MM.1S (cell line): ENCODE results near the gene MDM1.

Experiments used
- DNase-seq: peaks from one replicate; pipeline ENCODE4 v3.0.0-alpha.2; 2015
- H2AFZ ChIP-seq: fragments of 300-600 bp; sonication (generic); 2 replicates; pipeline ENCODE4 v1.6.0; 2016; ENCODE audit warnings: antibody characterized with exemption, low read length
- H3F3A ChIP-seq: fragments of 300-600 bp; sonication (generic); 2 replicates; pipeline ENCODE4 v1.6.1; 2016; ENCODE audit warnings: mild to moderate bottlenecking, antibody characterized with exemption, low read length, moderate library complexity, mixed read lengths; ENCODE audit not compliant: insufficient read depth
- H3K27ac ChIP-seq: fragments of 300-600 bp; sonication (generic); 2 replicates; pipeline ENCODE4 v1.5.1; 2016; ENCODE audit warnings: mild to moderate bottlenecking, low read length
- H3K27me3 ChIP-seq: fragments of 300-600 bp; sonication (generic); replicated peaks from 2 replicates; pipeline ENCODE4 v1.6.0; 2016; ENCODE audit warnings: low read length; ENCODE audit not compliant: insufficient read depth
- H3K36me3 ChIP-seq: fragments of 300-600 bp; sonication (generic); replicated peaks from 2 replicates; pipeline ENCODE4 v1.6.1; 2016; ENCODE audit warnings: mild to moderate bottlenecking, low read length, mixed read lengths; ENCODE audit not compliant: insufficient read depth
- H3K4me1 ChIP-seq: fragments of 300-600 bp; sonication (generic); 2 replicates; pipeline ENCODE4 v1.6.1; 2016; ENCODE audit warnings: low read length, mixed read lengths
- H3K4me2 ChIP-seq: fragments of 300-600 bp; sonication (generic); 2 replicates; pipeline ENCODE4 v1.6.0; 2016; ENCODE audit warnings: low read depth, low read length
- H3K4me3 ChIP-seq: fragments of 300-600 bp; sonication (generic); 2 replicates; pipeline ENCODE4 v1.5.1; 2016; ENCODE audit warnings: low read length, mixed read lengths
- H3K79me2 ChIP-seq: fragments of 300-600 bp; sonication (generic); 2 replicates; pipeline ENCODE4 v1.6.1; 2016; ENCODE audit warnings: mixed run types, low read length, mixed read lengths
- H3K9ac ChIP-seq: fragments of 300-600 bp; sonication (generic); 2 replicates; pipeline ENCODE4 v1.6.1; 2016; ENCODE audit warnings: low read length, mixed read lengths
- H3K9me2 ChIP-seq: fragments of 300-600 bp; sonication (generic); replicated peaks from 2 replicates; pipeline ENCODE4 v1.6.1; 2016; ENCODE audit warnings: mild to moderate bottlenecking, low read length, mixed read lengths; ENCODE audit not compliant: insufficient read depth
- H3K9me3 ChIP-seq: fragments of 300-600 bp; sonication (generic); replicated peaks from 2 replicates; pipeline ENCODE4 v1.6.1; 2016; ENCODE audit warnings: mild to moderate bottlenecking, low read length, mixed read lengths; ENCODE audit not compliant: insufficient read depth
- H4K20me1 ChIP-seq: fragments of 300-600 bp; sonication (generic); 2 replicates; pipeline ENCODE4 v1.6.1; 2016; ENCODE audit warnings: mild to moderate bottlenecking, low read length, moderate library complexity, mixed read lengths; ENCODE audit not compliant: insufficient read depth
- CTCF ChIP-seq: fragments of 300-600 bp; sonication (generic); IDR thresholded peaks from 2 replicates; pipeline ENCODE4 v1.5.1; 2016; ENCODE audit warnings: antibody characterized with exemption, low read length, mixed read lengths
- EZH2 ChIP-seq: fragments of 300-600 bp; sonication (generic); optimal IDR thresholded peaks from 2 replicates; pipeline ENCODE3; 2017; ENCODE audit warnings: low read depth, mild to moderate bottlenecking, antibody characterized with exemption, low read length, mixed read lengths
- EZH2phosphoT487 ChIP-seq: fragments of 300-600 bp; sonication (generic); IDR thresholded peaks from 2 replicates; pipeline ENCODE4 v1.6.1; 2018; ENCODE audit warnings: antibody characterized with exemption, low read length

MDM1 gene

GRCh38 chr12:68280240-68280639 is 51.9 kb downstream of the MDM1 start:
- H2AFZ ChIP-seq, result no peak overlapping the region
- H3K9me2 ChIP-seq, result no peaks in the 10 kb centered on the region
- no peak overlapping the region for H3K27ac ChIP-seq
- no peak overlapping the region for H3K4me3 ChIP-seq
- no peaks in the 10 kb centered on the region for H3F3A ChIP-seq
- DNase-seq, result no peak
- no peaks in the 10 kb centered on the region for H4K20me1 ChIP-seq
- H3K9me3 ChIP-seq, result no peaks in the 10 kb centered on the region
- no peaks in the 10 kb centered on the region for H3K36me3 ChIP-seq
- no peaks in the 10 kb centered on the region for H3K27me3 ChIP-seq
- no peaks in the 10 kb centered on the region for H3K4me1 ChIP-seq
- TF ChIP-seq CTCF (no peak), EZH2phosphoT487 (no peak), EZH2 (no peak)
- no peak overlapping the region for H3K4me2 ChIP-seq
- H3K9ac ChIP-seq, result no peak overlapping the region
- no peaks in the 10 kb centered on the region for H3K79me2 ChIP-seq

- no peak overlapping the region for H3K9ac ChIP-seq
- H3K36me3 ChIP-seq, result no peaks in the 10 kb centered on the region
- no peak for DNase-seq
- no peaks in the 10 kb centered on the region for H3K79me2 ChIP-seq
- no peaks in the 10 kb centered on the region for H3K27me3 ChIP-seq
- no peaks in the 10 kb centered on the region for H3F3A ChIP-seq
- no peak overlapping the region for H3K4me2 ChIP-seq
- H2AFZ ChIP-seq, result no peak overlapping the region
- no peaks in the 10 kb centered on the region for H4K20me1 ChIP-seq
- H3K4me3 ChIP-seq, result no peak overlapping the region
- no peak overlapping the region for H3K27ac ChIP-seq
- no peaks in the 10 kb centered on the region for H3K9me2 ChIP-seq
- no peaks in the 10 kb centered on the region for H3K4me1 ChIP-seq
- no peak for TF ChIP-seq EZH2
- TF ChIP-seq EZH2phosphoT487, result no peak
- no peak for TF ChIP-seq CTCF
- no peaks in the 10 kb centered on the region for H3K9me3 ChIP-seq
Measured at GRCh38 chr12:68279227-68280054, 52.7 kb downstream of the MDM1 start.

GRCh38 chr12:68276402-68276930 is 55.7 kb downstream of the MDM1 start:
- Histone ChIP-seq H3K27me3 (no peaks in the 10 kb centered on the region), H3F3A (no peaks in the 10 kb centered on the region), H3K9me2 (no peaks in the 10 kb centered on the region), H2AFZ (no peak overlapping the region), H3K4me1 (no peaks in the 10 kb centered on the region), H3K79me2 (no peaks in the 10 kb centered on the region), H3K36me3 (no peaks in the 10 kb centered on the region), H4K20me1 (no peaks in the 10 kb centered on the region), H3K27ac (no peak overlapping the region), H3K9me3 (no peaks in the 10 kb centered on the region), H3K4me2 (no peak overlapping the region), H3K9ac (no peak overlapping the region), H3K4me3 (no peak overlapping the region)
- DNase-seq, result no peak
- no peak for TF ChIP-seq EZH2phosphoT487
- TF ChIP-seq CTCF, result no peak
- no peak for TF ChIP-seq EZH2
